Measurements from ENCODE around the gene AP1AR.
A peak's percentile ranks its signal among the peaks of the same experiment; 100 is the strongest.

The AP1AR gene

GRCh38 chr4:112251019-112251643, 19.5 kb downstream of the AP1AR start:
- no peaks in the 10 kb centered on the region for H3K9me3 ChIP-seq (ENCODE audit: control insufficient read depth, low read length)

GRCh38 chr4:112252234-112252633, 20.6 kb downstream of the AP1AR start:
- peaks cover 3% of the 10 kb centered on the region for H3K4me1 ChIP-seq
- no peak for TF ChIP-seq CTCF (IDR thresholded peaks at IDR 0.05)
- no peaks in the 10 kb centered on the region for H3K79me2 ChIP-seq
- no peaks in the 10 kb centered on the region for H3K27me3 ChIP-seq (ENCODE audit: control insufficient read depth, insufficient read depth, low read length)
- no peaks in the 10 kb centered on the region for H3K9me3 ChIP-seq (ENCODE audit: control insufficient read depth, low read length)
- H3K4me3 ChIP-seq (ENCODE audit: low read depth, low read length), result no peak overlapping the region
- no peak overlapping the region for H3K9ac ChIP-seq
- H3K27ac ChIP-seq, result no peak overlapping the region
- H2AFZ ChIP-seq, result no peak overlapping the region
- H3K4me2 ChIP-seq (ENCODE audit: low read length), result no peak overlapping the region
- H3K36me3 ChIP-seq (ENCODE audit: control insufficient read depth, insufficient read depth, low read length), result no peaks in the 10 kb centered on the region

More at GRCh38 chr4:112251019-112251643, 19.5 kb downstream of the AP1AR start:
- Histone ChIP-seq H3K4me2 (ENCODE audit: low read length) (peak overlapping the region; percentile 56), H3K4me3 (ENCODE audit: low read depth, low read length) (peak overlapping the region; percentile 28), H3K36me3 (ENCODE audit: control insufficient read depth, insufficient read depth, low read length) (no peaks in the 10 kb centered on the region), H3K4me1 (peaks cover 3% of the 10 kb centered on the region), H3K27ac (no peak overlapping the region), H3K9ac (no peak overlapping the region), H2AFZ (no peak overlapping the region), H3K27me3 (ENCODE audit: control insufficient read depth, insufficient read depth, low read length) (no peaks in the 10 kb centered on the region), H3K79me2 (no peaks in the 10 kb centered on the region)
- TF ChIP-seq CTCF (IDR thresholded peaks at IDR 0.05), result no peak

GRCh38 chr4:112253382-112254000, 21.9 kb downstream of the AP1AR start:
- Histone ChIP-seq H3K79me2 (no peaks in the 10 kb centered on the region), H2AFZ (no peak overlapping the region), H3K9ac (no peak overlapping the region), H3K4me1 (peaks cover 3% of the 10 kb centered on the region), H3K4me2 (ENCODE audit: low read length) (no peak overlapping the region), H3K27ac (no peak overlapping the region), H3K9me3 (ENCODE audit: control insufficient read depth, low read length) (no peaks in the 10 kb centered on the region), H3K36me3 (ENCODE audit: control insufficient read depth, insufficient read depth, low read length) (no peaks in the 10 kb centered on the region), H3K4me3 (ENCODE audit: low read depth, low read length) (no peak overlapping the region), H3K27me3 (ENCODE audit: control insufficient read depth, insufficient read depth, low read length) (no peaks in the 10 kb centered on the region)
- TF ChIP-seq CTCF (IDR thresholded peaks at IDR 0.05), result no peak

GRCh38 chr4:112257098-112257497, 25.5 kb downstream of the AP1AR start:
- H3K9me3 ChIP-seq (ENCODE audit: control insufficient read depth, low read length), result no peaks in the 10 kb centered on the region
- no peaks in the 10 kb centered on the region for H3K27me3 ChIP-seq (ENCODE audit: control insufficient read depth, insufficient read depth, low read length)
- H2AFZ ChIP-seq, result no peak overlapping the region
- no peak overlapping the region for H3K27ac ChIP-seq
- H3K9ac ChIP-seq, result no peak overlapping the region
- H3K36me3 ChIP-seq (ENCODE audit: control insufficient read depth, insufficient read depth, low read length), result no peaks in the 10 kb centered on the region
- H3K4me3 ChIP-seq (ENCODE audit: low read depth, low read length), result no peak overlapping the region
- H3K4me2 ChIP-seq (ENCODE audit: low read length), result no peak overlapping the region
- H3K79me2 ChIP-seq, result no peaks in the 10 kb centered on the region
- TF ChIP-seq CTCF (IDR thresholded peaks at IDR 0.05), result no peak
- H3K4me1 ChIP-seq, result no peaks in the 10 kb centered on the region

- Histone ChIP-seq H3K27me3 (ENCODE audit: control insufficient read depth, insufficient read depth, low read length) (no peaks in the 10 kb centered on the region), H3K36me3 (ENCODE audit: control insufficient read depth, insufficient read depth, low read length) (no peaks in the 10 kb centered on the region), H3K27ac (no peak overlapping the region), H3K4me2 (ENCODE audit: low read length) (no peak overlapping the region), H3K79me2 (no peaks in the 10 kb centered on the region), H3K9me3 (ENCODE audit: control insufficient read depth, low read length) (no peaks in the 10 kb centered on the region), H2AFZ (no peak overlapping the region), H3K4me1 (no peaks in the 10 kb centered on the region), H3K4me3 (ENCODE audit: low read depth, low read length) (no peak overlapping the region), H3K9ac (no peak overlapping the region)
- peak; percentile 46 for TF ChIP-seq CTCF (IDR thresholded peaks at IDR 0.05)
Measured at GRCh38 chr4:112266823-112267222, 35.2 kb downstream of the AP1AR start.
